Cardiac fibroblast (primary cell): ENCODE measurements around the gene FREM1.

Source experiments
- DNase-seq, 2 donors: peaks; one replicate each; pipeline versions ENCODE4 v3.0.0 to v3.0.0-alpha.2; 2010; ENCODE audit warnings: low read depth in 2 of 2
- H3K4me3 ChIP-seq, 2 donors: replicated peaks in 1 of 2; 1 replicate in 1 of 2; 2 replicates in 1 of 2; pipeline ENCODE4 v1.5.1; 2011; ENCODE audit warnings: low read depth in 2 of 2, low read length in 2 of 2, mild to moderate bottlenecking in 2 of 2, moderate library complexity in 1 of 2
- TF ChIP-seq, protein P1 (sequence below): IDR thresholded peaks from one replicate; pipeline ENCODE4 v1.5.1; 2011; ENCODE audit warnings: low read depth, mild to moderate bottlenecking, low read length, inconsistent platforms

FREM1 gene

DNA sequence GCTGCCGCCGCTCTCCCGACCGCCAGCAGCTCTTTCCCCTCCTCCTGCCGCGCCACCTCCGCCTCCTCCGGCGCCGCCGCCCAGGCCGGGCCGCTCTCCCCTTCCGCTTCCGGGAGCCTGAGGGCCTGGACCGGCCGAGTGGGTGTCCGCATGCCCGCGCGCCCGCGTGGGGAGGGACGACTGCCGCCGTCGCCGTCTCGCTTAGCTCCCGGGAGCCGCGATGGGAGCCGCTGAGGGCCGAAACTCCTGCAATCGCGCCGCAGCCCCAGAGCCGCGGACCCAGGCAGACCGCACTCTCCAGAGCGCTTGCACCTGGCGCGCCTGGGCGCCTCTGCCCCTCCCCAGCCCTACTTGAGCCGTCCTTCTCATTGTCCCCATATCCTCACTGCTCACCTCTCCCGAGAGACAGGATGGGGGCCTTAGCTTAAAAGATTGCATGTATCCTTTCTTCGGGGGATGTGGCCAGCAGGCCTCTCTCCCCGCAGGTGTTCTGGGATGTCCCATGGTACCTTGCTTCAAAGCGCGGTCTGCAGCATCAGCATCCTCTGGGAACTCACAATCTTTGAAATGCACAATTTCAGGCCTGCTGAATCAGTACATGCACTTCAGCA lies 216.9 kb downstream of the FREM1 start, which contains the start of gene ZDHHC21:
Gene ZDHHC21, minus strand, starts transcription at position 182 of the 611 bp plus-strand sequence. CDS start 19,092 bp downstream, outside the sequence.
- peak within 1 kb of the TSS; percentile 82 to 87 for H3K4me3 ChIP-seq
- TF ChIP-seq, protein P1, sequence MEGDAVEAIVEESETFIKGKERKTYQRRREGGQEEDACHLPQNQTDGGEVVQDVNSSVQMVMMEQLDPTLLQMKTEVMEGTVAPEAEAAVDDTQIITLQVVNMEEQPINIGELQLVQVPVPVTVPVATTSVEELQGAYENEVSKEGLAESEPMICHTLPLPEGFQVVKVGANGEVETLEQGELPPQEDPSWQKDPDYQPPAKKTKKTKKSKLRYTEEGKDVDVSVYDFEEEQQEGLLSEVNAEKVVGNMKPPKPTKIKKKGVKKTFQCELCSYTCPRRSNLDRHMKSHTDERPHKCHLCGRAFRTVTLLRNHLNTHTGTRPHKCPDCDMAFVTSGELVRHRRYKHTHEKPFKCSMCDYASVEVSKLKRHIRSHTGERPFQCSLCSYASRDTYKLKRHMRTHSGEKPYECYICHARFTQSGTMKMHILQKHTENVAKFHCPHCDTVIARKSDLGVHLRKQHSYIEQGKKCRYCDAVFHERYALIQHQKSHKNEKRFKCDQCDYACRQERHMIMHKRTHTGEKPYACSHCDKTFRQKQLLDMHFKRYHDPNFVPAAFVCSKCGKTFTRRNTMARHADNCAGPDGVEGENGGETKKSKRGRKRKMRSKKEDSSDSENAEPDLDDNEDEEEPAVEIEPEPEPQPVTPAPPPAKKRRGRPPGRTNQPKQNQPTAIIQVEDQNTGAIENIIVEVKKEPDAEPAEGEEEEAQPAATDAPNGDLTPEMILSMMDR: no peak
- peak; percentile 43 to 61 for DNase-seq

DNA sequence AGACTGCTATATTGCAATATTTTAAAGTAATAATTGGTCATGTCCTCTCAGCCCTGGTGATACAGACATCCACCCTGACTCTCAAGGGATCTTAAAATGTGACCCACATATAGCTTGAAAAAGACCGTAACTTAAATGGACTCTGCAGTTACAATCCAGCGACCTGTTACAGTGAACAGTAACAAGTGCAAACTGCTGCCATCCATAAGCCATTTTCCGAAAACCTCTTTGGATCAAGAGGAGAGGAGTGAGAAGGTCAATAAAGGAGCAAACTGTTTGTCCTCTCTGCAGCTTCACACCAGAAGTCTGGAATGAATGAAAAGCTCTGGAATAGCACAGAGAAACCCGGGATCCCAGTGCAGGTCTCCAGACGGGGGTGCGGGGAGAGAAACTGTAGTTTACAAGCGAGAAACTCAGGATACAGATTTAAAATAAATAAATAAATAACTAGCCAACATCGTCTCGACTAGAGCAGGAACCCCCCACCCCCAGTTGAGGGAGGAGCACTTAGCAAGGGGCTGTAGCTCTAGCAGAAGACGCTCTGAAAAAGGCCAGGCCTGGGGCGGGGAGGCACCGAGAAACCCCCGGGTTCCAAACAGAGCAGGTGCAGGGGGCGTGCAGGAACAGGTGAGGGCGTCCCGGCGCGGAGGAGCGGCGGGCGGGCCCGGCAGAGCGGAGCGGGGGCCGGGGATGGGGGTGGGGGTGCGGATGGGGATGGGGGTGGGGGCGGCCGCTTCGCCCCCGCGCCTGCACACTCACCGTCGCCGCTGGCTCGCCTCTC lies 217.6 kb downstream of the FREM1 start:
- DNase-seq: no peak
- TF ChIP-seq, protein P1: no peak
- peak overlapping the region; percentile 82 to 87 for H3K4me3 ChIP-seq

DNA sequence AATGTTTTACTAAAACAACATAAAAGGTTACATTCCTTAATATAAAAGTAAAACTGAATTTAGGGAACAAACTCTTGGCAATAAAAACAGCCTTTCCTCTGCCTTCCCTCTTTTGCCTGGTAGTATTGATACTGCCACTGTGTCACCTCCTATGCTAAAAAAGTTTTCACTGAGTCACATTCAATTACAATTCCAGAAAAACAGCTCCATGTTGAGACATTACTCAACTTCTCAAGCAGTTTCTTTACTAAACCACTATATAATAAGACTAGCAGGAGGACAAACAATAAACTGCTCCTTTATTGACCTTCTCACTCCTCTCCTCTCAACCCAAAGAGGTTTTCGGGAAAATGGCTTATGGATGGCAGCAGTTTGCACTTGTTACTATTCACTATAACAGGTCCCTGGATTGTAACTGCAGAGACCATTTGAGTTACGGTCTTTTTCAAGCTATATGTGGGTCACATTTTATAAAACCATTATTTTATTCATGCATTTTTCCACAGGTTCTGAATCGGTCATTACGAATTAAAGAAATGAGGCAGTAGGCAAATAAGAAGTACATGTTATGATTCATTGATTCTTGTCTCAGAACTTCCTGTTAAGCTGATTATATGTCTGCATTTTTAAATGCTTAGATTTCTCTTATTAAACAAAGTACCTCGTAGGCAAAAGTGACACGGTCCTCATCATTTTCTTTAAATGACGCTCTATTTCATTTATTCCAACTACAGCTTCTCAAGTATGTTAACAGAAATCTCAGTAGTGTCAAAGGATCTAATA lies 219.1 kb downstream of the FREM1 start:
- no peak overlapping the region for H3K4me3 ChIP-seq
- DNase-seq: no peak
- TF ChIP-seq, protein P1: no peak

DNA sequence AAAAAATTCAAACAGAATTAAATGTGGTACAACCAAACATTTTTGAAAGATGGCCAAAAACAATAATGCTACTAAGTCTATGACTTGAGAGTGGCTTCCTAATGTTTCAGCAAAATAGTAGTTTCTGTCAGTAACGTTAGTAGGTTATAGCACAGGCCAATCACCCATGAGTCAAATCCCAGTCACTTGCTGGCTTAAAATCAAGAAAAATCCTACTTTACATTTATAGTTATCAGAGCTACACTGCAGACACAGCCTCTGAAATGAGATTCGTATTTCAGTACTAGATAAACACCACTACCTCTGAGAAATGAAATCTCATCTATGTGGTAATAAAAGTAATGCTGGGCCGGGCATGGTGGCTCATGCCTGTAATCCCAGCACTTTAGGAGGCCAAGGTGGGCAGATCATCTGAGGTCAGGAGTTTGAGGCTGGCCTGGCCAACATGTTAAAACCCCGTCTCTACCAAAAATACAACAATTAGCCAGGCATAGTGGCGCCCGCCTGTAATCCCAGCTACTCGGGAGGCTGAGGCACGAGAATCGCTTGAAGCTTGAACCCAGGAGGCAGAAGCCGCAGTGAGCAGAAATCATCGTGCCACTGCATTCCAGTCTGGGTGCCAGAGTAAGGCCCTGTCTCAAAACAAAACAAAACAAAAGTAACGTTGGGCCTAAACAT lies 223.0 kb downstream of the FREM1 start:
- DNase-seq: peak; percentile 64 to 92
- TF ChIP-seq, protein P1: no peak
- no peak overlapping the region for H3K4me3 ChIP-seq

GRCh38 chr9:14686168-14686567 lies 224.1 kb downstream of the FREM1 start:
- TF ChIP-seq, protein P1: no peak
- H3K4me3 ChIP-seq: no peak overlapping the region
- DNase-seq: no peak
